ENCODE measurements around the gene FAM111A. TPM values are rescaled to one million over a fixed set of nuclear protein-coding genes. Genes with fewer than 3 reads are reported as not detected.

FAM111A gene
- total RNA-seq, 2 donors from 2014 or later, result 11.4 to 34.2 TPM

DNA sequence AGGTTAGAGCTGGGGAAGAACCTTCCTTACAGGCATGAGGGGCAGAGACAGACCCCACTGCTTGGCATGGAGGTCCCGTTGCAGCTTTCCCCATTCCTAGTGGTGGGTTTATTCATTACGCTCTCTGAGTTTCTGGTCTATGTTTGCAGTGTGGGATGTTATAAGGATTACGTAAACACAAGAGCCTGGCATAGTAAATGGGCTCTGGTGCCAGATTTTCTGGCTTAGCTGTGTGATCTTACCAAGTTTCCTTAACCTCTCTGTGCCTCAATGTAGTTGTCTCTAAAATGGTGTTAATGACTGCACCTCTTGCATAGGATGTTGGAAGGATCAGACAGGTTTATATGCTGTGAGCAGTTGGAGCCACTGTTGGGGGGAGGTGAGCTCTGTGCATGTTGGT is 44.4 kb downstream of the FAM111A start:
- DNase-seq, result no peak
- TF ChIP-seq, protein P1, sequence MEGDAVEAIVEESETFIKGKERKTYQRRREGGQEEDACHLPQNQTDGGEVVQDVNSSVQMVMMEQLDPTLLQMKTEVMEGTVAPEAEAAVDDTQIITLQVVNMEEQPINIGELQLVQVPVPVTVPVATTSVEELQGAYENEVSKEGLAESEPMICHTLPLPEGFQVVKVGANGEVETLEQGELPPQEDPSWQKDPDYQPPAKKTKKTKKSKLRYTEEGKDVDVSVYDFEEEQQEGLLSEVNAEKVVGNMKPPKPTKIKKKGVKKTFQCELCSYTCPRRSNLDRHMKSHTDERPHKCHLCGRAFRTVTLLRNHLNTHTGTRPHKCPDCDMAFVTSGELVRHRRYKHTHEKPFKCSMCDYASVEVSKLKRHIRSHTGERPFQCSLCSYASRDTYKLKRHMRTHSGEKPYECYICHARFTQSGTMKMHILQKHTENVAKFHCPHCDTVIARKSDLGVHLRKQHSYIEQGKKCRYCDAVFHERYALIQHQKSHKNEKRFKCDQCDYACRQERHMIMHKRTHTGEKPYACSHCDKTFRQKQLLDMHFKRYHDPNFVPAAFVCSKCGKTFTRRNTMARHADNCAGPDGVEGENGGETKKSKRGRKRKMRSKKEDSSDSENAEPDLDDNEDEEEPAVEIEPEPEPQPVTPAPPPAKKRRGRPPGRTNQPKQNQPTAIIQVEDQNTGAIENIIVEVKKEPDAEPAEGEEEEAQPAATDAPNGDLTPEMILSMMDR (conservative IDR thresholded peaks at IDR 0.05), result no peak
- Histone ChIP-seq H3K27ac (ENCODE audit: low read depth, low read length) (no peak overlapping the region), H3K4me1 (ENCODE audit: control insufficient read depth, insufficient read depth, low read length) (no peaks in the 10 kb centered on the region), H3K27me3 (ENCODE audit: control insufficient read depth, insufficient read depth, low read length, poor library complexity, severe bottlenecking) (no peaks in the 10 kb centered on the region), H3K9ac (ENCODE audit: extremely low read depth, low read length, poor library complexity, severe bottlenecking) (no peak overlapping the region), H3K36me3 (ENCODE audit: control insufficient read depth, insufficient read depth, low read length) (peaks cover 84% of the 10 kb centered on the region), H3K4me3 (ENCODE audit: low read length) (no peak overlapping the region), H3K9me3 (ENCODE audit: control insufficient read depth, low read length) (no peaks in the 10 kb centered on the region)
- H3K4me3 Mint-ChIP-seq, result no peak overlapping the region
- H3K27ac Mint-ChIP-seq, result no peak overlapping the region
- H3K36me3 Mint-ChIP-seq (ENCODE audit: low read depth), result peaks cover 43% of the 10 kb centered on the region
- H3K27me3 Mint-ChIP-seq (ENCODE audit: insufficient read depth), result no peaks in the 10 kb centered on the region
- H3K9me3 Mint-ChIP-seq, result no peaks in the 10 kb centered on the region
- peaks cover 7% of the 10 kb centered on the region for H3K4me1 Mint-ChIP-seq
- WGBS, 2 experiments (ENCODE audit: insufficient coverage in 1 of 2, insufficient read length in 1 of 2), result 90 to 97% methylated on average over 2 to 3 of the region's 3 CpGs

- H3K27me3 ChIP-seq (ENCODE audit: control insufficient read depth, insufficient read depth, low read length, poor library complexity, severe bottlenecking), result no peaks in the 10 kb centered on the region
- peaks cover 85% of the 10 kb centered on the region for H3K36me3 ChIP-seq (ENCODE audit: control insufficient read depth, insufficient read depth, low read length)
- no peak overlapping the region for H3K9ac ChIP-seq (ENCODE audit: extremely low read depth, low read length, poor library complexity, severe bottlenecking)
- H3K9me3 Mint-ChIP-seq, result no peaks in the 10 kb centered on the region
- DNase-seq, result no peak
- peaks cover 44% of the 10 kb centered on the region for H3K36me3 Mint-ChIP-seq (ENCODE audit: low read depth)
- no peak overlapping the region for H3K27ac ChIP-seq (ENCODE audit: low read depth, low read length)
- H3K4me1 ChIP-seq (ENCODE audit: control insufficient read depth, insufficient read depth, low read length), result no peaks in the 10 kb centered on the region
- WGBS, 2 experiments (ENCODE audit: insufficient coverage in 1 of 2, insufficient read length in 1 of 2), result 95% methylated on average over 6 of the region's 6 CpGs; no CpG with 5 or more reads in 1 of the 2 experiments
- H3K4me3 Mint-ChIP-seq, result no peak overlapping the region
- TF ChIP-seq, protein P1 (conservative IDR thresholded peaks at IDR 0.05), result no peak
- no peak overlapping the region for H3K4me3 ChIP-seq (ENCODE audit: low read length)
- no peaks in the 10 kb centered on the region for H3K27me3 Mint-ChIP-seq (ENCODE audit: insufficient read depth)
- H3K4me1 Mint-ChIP-seq, result peaks cover 7% of the 10 kb centered on the region
- no peaks in the 10 kb centered on the region for H3K9me3 ChIP-seq (ENCODE audit: control insufficient read depth, low read length)
- no peak overlapping the region for H3K27ac Mint-ChIP-seq
Observed at GRCh38 chr11:59187587-59187986, 44.9 kb downstream of the FAM111A start.

DNA sequence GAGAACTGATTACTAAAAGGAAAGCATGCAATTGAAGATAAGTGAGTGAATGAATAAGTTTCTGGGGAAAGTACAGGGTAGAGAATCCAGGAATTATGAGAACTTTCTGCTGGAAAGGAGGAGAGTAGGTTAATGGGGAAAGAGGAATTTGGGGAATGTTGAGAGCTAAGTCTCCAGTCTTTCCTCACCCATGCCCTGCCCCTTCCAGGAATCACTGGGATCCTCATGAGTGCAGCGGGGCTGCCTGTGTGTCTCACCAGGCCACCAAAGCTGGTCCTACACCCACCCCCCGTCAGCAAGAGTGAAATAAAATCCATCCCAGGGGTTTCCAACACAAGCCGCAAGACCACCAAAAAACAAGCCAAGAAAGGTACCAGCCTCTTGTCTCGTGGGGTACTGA is 46.3 kb downstream of the FAM111A start:
- H3K9me3 ChIP-seq (ENCODE audit: control insufficient read depth, low read length), result no peaks in the 10 kb centered on the region
- Mint-ChIP-seq H3K36me3 (ENCODE audit: low read depth) (peaks cover 46% of the 10 kb centered on the region), H3K4me3 (no peak overlapping the region)

More for the DNA sequence above, 46.3 kb downstream of the FAM111A start:
- Histone ChIP-seq H3K9ac (ENCODE audit: extremely low read depth, low read length, poor library complexity, severe bottlenecking) (no peak overlapping the region), H3K36me3 (ENCODE audit: control insufficient read depth, insufficient read depth, low read length) (peaks cover 85% of the 10 kb centered on the region), H3K4me3 (ENCODE audit: low read length) (no peak overlapping the region), H3K27me3 (ENCODE audit: control insufficient read depth, insufficient read depth, low read length, poor library complexity, severe bottlenecking) (no peaks in the 10 kb centered on the region), H3K27ac (ENCODE audit: low read depth, low read length) (no peak overlapping the region), H3K4me1 (ENCODE audit: control insufficient read depth, insufficient read depth, low read length) (no peaks in the 10 kb centered on the region)
- no peak overlapping the region for H3K27ac Mint-ChIP-seq
- DNase-seq, result no peak
- no peaks in the 10 kb centered on the region for H3K9me3 Mint-ChIP-seq
- WGBS, 2 experiments (ENCODE audit: insufficient coverage in 1 of 2, insufficient read length in 1 of 2), result 90 to 95% methylated on average over 2 to 4 of the region's 4 CpGs
- peaks cover 7% of the 10 kb centered on the region for H3K4me1 Mint-ChIP-seq
- no peaks in the 10 kb centered on the region for H3K27me3 Mint-ChIP-seq (ENCODE audit: insufficient read depth)
- TF ChIP-seq, protein P1 (conservative IDR thresholded peaks at IDR 0.05), result no peak

Measured in endodermal cell (in vitro differentiated cells).